COLO829 (cell line): ENCODE data around the gene FMNL2.
"Not testable (repeated sequence)": the region's sequence is repeated elsewhere in the genome, so short reads cannot be mapped to it uniquely, and the experiment has no call there.

Source experiments
- DNase-seq: peaks from one replicate; pipeline ENCODE4 v3.0.0; 2012; ENCODE audit warnings: low spot score

Gene FMNL2

DNA sequence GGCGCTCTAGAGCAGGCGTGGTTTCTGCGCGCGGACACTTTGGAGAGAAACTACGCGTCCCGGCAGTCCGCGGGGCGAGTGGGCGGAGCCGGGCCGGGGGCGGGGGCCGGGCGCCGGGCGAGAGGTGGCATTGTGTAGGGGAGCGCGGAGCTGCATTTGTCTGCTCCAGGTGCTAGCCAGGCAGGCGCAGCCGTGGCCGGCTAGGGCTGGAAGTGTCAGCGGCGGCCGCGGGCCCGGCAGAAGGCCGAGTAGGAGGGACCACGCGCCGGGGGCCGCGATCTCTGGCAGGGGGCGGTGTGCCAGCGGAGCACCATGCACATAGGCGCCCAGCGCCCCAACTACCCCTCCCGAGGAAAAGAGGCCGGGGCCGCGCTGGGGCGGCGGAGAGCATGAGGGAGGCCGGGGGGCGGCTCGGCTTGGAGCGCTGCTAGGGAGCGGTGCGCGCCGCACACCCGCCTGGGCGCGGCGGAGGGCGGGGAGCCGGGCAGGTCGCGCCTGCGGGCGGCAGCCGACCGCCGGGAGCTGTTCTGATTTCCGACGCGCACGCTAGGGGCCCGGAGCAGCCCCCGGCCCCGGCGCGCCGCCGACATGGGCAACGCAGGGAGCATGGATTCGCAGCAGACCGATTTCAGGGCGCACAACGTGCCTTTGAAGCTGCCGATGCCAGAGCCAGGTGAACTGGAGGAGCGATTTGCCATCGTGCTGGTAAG lies at the start of gene FMNL2:
Gene FMNL2 (plus strand): TSS at position 159 of the 710 bp plus-strand sequence.
- peak; percentile 63 for DNase-seq

DNA sequence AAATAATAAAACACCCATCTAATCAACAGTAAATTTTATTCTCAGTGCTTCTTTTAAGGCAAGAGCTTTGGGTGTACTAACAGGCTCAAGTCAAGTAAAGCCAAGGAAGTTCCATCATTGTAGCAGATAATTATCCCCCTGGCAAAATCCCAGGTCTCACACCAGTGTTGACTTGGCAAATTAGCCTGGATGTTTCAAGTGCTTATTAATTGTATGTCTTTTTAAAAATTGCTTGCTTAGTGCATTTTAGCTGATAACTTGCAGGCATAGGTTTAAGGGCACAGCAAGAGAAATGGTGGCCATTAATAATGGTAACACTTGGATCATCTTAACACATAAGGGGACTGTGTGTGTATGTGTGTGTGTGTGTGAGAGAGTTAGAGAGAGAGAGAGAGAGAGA lies 42.0 kb upstream of the FMNL2 start:
- DNase-seq, result no peak

DNA sequence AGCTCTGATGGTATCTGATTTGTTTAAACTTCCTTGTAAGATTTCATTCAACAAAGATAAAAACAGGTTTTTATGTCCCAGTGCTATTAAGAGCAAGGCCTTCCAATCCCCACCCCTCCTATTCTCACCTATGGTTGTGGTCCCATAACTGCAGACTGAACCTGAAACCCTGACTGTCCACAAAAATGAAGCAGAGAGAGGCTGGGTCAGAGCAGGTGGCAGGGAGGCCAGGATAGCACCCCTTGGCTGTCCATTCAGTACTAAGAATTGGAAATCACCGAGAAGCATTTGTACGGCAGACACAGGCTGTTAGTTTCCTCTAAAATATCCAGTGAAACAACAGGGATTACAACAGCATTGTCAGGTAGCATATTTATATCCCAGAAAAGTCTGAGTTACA lies 37.3 kb upstream of the FMNL2 start:
- no peak for DNase-seq

DNA sequence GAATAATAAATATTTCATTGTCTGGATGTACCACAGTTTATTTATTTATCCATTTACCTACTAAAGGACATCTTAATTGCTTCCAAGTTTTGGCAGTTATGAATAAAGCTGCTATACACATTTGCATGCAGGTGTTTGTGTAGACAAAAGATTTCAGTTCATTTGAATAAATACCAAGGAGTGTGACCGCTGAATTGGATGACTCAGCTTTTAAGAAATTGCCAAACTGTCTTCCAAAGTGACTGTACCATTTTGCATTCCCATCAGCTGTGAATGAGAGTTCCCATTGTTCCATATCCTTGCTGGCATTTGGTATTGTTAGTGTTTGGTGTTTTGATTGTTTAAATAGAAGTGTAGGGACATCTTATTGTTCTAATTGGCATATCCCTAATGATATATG lies 36.2 kb upstream of the FMNL2 start:
- DNase-seq, result no peak

DNA sequence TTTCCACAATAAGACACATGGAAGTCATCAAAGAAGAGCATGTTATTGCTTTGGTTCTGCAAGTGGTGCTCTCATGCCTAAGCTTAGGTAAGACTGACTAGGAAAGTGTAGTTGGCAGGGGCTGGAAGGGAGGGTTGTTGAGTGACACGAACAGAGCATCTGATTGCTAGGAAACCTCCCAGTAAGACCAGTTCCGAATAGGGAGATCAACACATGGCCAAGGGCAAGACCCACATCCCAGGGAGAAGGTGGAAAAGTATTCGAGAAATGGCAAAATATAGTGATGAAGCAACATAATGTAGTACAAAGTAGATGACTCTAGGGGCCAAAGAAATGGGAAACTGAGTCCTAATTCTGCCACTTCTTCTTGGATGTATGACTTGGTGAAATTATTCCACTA lies 33.8 kb upstream of the FMNL2 start:
- no peak for DNase-seq

DNA sequence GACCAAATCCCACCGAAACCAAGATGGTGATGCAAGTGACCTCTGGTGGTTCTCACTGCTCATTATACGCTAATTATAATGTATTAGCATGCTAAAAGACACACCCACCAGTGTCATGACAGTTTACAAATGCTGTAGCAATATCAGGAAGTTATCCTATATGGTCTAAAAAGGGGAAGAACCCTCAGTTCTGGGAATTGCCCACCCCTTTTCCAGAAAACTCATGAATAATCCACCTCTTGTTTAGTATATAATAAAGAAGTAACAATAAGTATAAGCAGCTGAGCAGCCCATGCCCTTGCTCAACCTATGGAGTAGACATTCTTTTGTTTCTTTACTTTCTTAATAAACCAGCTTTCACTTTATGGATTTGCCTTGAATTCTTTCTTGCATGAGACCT lies 31.0 kb upstream of the FMNL2 start:
- DNase-seq, result no peak

DNA sequence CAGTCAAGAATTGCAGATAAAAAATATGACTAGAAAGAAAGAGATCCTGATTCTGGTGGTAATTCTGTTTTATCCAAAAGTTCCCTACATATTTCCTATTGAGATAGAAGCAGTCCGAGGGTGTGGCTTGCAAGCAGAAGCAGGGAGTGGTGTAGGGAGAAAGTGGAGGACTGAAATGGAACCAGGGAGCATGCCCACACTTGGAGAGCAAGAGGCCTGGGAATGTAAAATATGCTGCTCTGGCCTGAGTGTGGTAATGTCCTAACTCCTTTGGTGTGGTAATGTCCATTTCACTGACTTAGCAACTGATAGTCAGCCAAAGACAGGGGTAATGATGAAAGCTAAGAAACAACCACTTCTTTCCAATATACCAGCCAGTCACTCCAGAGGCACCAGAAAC lies 30.1 kb upstream of the FMNL2 start:
- DNase-seq, result no peak

DNA sequence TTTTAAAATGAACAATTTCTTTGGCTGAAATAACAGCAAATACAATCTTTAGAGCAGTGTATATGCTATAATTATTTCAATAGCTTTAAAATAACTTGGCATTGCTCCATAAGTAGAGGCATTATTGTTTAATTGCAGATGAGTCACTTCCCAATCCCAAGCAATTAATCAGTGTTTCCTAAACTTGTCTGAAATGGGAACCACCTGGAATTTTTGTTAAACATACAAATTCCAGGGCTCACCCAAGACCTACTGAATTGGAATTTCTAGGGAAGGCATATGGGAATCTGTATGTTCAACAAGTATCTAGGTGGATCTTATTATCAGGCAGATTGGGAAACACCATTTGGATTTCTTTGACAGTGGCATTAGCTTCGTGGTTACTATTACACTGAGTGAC lies 27.1 kb upstream of the FMNL2 start:
- no peak for DNase-seq

DNA sequence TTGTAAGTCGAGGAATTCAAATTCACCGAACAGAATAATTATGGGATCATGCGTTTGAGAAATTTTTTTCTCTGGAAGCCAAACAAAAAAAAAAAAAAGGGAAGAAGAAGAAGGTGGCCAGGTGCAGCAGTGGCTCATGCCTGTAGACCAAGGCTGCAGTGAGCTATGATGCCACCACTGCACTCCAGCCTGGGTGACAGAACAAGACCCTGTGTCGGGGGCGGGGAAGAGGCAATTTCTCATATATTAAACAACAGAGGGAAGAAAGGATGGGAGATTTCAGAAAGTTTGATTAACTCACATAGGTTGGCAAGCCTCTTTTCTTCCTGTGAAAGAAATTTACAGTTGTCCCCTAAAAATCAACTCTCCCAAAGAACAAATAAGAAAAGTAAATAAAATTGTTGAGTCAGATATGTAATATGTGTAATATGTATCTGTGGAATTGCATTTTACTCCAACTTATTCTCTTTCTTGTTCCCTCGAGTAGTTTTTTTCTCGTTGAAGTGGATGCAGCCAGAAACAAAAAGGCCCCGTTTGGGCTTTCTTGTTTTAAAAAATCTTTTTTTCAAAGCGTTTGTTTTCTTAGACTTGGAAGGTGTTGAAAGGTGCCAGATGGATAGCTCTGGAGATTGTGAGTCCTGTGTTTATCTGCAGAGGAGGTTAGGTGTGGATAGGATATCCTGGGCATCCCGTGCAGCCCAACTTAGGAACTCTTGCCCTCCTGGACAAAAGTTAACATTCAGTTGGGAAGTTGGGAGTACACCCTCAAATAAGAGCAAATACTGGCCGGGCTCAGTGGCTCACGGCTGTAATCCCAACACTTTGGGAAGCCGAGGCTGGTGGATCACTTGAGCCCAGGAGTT lies 25.4 kb upstream of the FMNL2 start:
- no peak for DNase-seq

DNA sequence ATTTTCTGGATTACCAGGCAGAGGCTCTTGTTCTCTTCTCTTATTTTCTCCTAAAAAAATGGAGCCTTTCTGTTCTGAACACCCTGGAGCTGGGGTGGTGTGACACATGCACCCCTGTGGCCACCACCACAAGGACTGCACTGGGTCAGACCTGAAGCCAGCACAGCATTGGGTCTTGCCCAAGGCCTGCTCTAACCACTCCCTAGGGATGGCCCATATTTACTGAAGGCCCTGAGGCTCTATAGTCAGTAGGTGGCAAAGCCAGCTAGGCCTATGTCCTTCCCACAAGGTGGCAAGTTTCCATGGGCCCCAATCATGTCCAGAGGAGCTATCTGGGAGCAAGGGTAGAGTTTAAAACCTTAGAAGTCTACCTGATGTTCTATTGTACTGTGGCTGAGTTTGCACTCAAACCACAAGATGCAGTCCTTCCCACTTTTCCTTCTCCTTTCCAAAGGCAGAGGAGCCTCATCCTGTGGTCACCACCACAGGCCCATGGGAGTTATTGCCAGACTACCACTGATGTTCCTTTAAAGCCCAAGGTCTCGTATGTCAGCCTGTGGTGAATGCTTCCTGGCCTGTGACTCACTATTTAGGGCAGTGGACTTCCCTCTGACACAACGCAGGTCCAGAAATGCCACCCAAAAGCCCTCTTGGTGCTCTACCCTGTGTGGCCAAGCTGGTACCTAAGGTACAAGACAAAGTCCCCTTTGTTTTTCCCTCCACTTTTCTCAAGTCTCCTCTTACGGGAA lies 15.0 kb upstream of the FMNL2 start:
- no peak for DNase-seq

DNA sequence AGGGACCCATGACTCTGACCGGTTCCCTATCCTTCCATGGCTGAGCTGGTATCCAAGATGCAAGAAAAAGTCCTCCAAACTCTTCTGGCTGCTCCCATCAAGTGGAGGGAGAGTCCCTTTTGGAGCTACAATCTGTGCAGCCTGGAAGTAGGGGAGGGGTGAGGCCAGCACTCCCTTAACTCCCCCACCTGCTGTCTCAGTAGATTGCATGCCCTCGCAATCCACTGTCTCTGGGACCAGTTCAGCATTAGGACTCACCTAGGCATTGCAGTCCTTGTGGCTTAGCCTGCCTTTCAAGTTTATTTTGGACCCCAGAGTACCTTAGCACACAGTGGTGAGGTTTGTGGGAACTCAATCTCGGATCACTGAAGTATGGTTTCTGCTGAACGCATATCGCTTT lies 14.2 kb upstream of the FMNL2 start:
- DNase-seq, result no peak

DNA sequence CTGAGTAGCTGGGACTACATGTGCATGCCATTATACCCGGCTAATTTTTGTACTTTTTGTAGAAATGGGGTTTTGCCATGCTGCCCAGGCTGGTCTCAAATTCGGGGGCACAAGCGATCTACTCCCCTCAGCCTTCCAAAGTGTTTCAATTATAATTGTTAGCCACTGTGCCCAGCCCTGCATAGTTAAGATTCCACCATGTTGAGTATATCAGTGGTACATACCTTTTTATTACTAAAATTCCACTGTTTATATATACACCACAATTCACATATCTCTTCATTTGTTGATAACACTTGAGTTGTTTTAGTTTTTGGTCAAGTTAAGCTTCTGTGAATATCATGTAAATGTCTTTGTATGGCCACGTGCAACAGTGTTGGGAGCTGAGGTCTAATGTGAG lies 12.8 kb upstream of the FMNL2 start:
- no peak for DNase-seq

DNA sequence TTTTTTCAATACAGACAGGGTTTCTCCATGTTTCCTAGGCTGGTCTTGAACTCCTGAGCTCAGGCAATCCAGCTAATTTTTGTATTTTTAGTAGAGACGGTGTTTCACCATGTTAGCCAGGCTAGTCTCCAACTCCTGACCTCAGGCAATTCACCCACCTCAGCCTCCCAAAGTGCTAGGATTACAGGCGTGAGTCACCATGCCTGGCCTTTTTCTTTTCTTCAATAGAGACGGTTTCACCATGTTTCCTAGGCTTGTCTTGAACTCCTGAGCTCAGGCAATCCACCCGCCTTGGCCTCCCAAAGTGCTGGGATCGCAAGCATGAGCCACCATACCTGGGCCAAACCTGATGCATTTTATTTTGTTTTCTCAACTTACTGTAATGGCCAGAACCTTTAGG lies 9.8 kb upstream of the FMNL2 start:
- DNase-seq, result not testable (repeated sequence)

DNA sequence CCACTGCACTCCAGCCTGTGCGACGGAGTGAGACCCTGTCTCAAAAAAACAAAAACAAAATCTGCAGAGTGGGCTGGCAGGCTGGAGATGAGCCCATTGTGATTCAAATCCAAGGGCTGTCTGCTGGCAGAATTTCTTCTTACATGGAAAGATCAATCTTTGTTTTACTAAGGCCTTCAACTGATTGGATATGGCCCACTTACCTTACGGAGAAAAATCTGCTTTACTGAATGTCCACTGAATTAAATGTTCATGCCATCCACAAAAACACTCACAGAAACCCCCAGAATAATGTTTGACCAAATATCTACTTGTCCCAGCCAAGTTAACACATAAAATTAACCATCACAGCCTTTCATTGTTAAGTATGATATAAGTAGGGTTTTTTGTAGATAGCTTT lies 8.3 kb upstream of the FMNL2 start:
- no peak for DNase-seq

DNA sequence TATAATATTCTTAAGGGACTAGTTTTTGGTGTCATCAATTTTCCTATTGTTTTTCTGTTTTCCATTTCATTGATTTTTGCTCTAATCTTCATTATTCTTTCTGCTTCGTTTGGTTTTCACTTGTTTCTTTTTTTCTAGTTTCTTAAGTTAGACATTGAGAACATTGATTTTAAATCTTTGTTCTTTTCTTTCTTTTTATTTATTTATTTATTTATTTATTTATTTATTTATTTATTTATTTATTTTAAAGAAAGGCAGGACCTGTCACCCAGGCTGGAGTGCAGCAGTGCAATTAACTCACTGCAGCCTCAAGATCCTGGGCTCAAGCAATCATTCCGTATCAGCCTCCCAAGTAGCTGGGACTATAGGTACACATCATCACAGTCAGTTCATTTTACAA lies 7.0 kb upstream of the FMNL2 start:
- DNase-seq, result no peak

DNA sequence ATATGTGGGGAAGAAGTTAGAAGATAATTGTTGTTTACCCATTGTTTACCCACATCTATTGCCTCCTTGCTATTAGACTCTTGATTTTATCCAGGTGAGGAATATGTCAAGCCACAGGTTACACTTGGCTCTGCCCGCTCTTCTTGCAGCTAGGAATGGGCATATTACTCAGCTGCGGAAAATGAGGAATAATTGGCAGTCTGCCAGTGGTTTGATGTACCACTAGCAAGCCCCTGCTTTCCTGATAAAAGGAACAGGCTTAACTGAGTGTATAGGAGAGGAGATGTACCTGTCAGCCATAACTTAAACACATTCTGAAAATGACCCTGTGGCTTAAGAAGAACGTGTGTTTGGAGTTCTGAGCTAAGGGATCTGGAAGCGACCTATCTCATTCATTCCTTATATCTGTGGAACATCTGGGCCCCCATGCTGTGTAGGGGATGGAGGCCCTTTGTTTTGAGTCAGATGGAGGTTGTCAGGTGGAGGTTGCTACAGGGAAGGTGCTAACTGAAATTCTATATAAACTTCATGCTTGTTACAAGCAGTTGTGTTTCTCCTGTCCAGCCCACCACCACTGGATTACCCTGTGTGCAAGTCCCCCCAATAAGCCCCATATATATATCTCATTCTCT lies 4.6 kb upstream of the FMNL2 start:
- DNase-seq, result no peak

DNA sequence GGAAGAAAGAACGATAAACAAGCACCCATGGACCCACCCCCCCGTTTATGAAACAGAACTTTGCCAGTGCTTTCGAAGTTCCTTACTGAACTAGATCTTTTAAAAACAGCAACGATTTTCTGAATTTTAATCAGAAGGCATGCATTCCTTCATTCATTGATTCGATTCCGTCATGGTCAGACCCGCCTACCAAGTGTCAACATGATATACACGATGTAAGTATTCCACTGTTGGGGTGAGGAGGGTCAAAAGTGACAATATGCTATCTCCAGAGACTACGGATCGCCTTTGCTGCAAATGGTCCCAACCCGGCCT lies 316 bp upstream of the FMNL2 start:
- DNase-seq, result no peak

DNA sequence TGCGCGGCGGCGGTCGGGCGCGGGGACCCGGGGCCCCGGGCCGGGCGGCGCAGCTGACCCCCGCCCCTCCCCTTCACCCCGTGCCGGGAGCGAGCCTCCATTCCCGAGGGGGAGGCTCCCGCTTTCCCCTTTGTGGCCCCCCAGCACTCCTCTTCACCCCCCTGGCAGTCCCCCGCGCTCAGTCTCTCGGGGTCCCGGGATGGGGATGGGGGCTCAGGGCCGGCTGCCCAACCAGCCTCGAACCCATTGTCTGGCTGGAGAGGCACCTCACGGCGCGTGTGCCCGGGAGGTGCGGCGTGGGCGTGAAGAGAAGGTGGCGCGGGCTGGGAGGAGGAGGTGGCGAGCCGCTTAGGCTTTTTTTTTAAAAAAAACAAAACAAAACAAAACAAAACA lies 748 bp downstream of the FMNL2 start:
- no peak for DNase-seq

DNA sequence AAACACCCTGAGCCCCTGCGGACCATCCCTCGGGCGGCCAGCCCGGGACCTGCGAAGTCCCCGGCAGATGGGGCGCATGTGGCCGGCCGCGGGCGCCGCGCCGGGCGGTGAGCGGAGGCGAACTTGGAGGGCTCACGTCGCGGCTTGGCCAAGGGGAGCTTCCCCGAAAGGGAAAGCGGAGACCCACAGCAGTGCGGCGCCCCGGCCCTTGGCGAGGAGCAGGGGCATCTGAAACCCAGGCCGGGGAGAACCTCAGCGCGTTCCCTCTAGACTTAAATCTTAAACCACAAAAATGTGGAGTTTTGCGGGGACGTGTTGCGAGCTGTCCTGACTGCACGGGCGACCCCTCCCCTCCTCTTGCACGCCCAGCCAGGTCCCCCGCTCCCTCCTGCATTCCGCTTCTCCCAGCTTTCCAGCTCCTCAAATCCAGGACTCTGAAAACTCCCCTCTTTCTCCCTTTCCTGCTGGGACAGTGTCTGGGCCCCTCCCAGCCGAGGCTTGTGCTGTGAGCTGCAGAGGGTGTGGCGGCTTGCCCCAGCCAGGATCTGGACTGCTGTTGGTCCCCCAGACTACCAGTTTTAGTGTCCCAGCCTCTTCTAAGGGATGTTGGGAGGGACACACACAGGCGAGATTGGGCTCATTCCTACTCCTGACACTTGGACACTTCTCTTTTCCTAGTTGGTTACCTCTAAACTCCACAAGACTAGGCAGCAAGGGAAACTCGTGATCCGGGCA lies 1.3 kb downstream of the FMNL2 start:
- DNase-seq, result no peak

DNA sequence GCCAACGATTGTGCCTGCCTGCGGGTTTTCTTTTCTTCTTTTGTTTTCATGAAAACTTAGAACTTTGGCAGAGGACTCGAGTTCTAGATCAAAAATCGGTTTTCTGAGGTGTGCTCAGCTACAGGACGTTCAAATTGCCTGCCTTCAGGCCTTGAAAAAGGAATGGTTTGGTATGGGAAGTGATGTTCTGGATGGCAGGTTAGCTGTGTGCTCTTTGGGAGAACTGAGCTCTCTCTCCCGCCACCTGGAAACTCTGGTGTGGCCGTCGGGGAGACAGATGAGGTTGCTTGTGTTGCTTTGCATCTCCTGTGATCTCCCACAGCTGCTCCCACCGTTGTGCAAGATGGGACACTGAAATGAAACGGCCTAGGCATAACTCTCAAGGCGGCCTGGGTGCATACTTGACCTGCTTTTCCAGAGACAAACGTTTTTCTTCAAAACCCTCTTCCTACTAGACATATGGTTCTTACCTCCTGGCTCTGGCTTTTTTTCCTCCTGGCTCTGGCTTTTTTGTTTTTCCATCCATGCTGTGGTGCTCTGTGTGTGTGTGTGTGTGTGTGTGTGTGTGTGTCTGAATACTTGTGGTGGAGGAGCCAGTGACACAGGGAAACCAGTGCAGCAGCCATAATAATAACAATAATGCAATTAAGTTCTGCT lies 2.0 kb downstream of the FMNL2 start:
- no peak for DNase-seq

DNA sequence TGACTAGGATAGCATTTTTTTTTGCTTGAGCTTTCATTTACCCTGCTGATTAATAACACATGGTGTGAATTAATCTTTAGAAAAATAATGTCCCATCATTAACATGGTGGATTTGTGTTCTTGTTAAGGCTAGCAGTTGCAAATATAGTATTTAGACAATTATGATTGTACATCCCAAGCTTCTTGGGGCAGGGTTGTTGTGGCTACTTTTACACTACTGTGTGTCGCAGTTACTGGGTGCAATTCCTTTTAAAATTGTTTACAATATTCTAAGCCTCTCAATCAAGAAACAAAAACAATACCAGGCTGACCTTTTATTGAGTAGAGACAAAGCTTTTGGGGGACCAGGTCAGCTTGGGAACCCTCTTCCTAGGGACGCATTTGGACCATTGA lies 2.5 kb downstream of the FMNL2 start:
- DNase-seq, result no peak
